Fibroblast of pulmonary artery (primary cell): Measurements from ENCODE around the gene ACBD3.

Experiments
- DNase-seq: peaks from one replicate; pipeline ENCODE4 v3.0.0-alpha.2; 2010; ENCODE audit warnings: low read depth
- H3K4me3 ChIP-seq: replicated peaks from 2 replicates; pipeline ENCODE4 v1.5.1; 2011; ENCODE audit warnings: low read depth, mild to moderate bottlenecking, control low read depth, low read length, moderate library complexity
- CTCF ChIP-seq: IDR thresholded peaks from 2 replicates; pipeline ENCODE4 v1.5.1; 2011; ENCODE audit warnings: mild to moderate bottlenecking, control low read depth, low read length, inconsistent platforms; ENCODE audit errors: missing control alignments

Gene ACBD3

GRCh38 chr1:226109829-226110248 lies 76.7 kb downstream of the ACBD3 start:
- DNase-seq: peak; percentile 84
- no peak for TF ChIP-seq CTCF
- H3K4me3 ChIP-seq: peak overlapping the region; percentile 51

- DNase-seq: peak; percentile 81
- TF ChIP-seq CTCF: no peak
- H3K4me3 ChIP-seq: peak overlapping the region; percentile 51
Measured at GRCh38 chr1:226108935-226109828, 77.4 kb downstream of the ACBD3 start.

GRCh38 chr1:226107471-226108460 lies 78.8 kb downstream of the ACBD3 start:
- H3K4me3 ChIP-seq: no peak overlapping the region
- DNase-seq: no peak
- no peak for TF ChIP-seq CTCF

GRCh38 chr1:226104671-226105121 lies 81.8 kb downstream of the ACBD3 start:
- no peak overlapping the region for H3K4me3 ChIP-seq
- no peak for TF ChIP-seq CTCF
- no peak for DNase-seq

- peak overlapping the region; percentile 17 for H3K4me3 ChIP-seq
- peak; percentile 73 for DNase-seq
Measured at GRCh38 chr1:226100436-226101391, 85.8 kb downstream of the ACBD3 start.

More at GRCh38 chr1:226100436-226101391, 85.8 kb downstream of the ACBD3 start:
- no peak for TF ChIP-seq CTCF
